Tibial nerve (tissue), 4 donors: ENCODE results near the gene TAF6. TPM values are rescaled to one million over a fixed set of nuclear protein-coding genes. Genes with fewer than 3 reads are reported as not detected.
"Not testable (repeated sequence)": the region's sequence is repeated elsewhere in the genome, so short reads cannot be mapped to it uniquely, and the experiment has no call there.

ENCODE experiments used
- DNase-seq, 2 donors: peaks; one replicate each; pipeline ENCODE4 v3.0.0-alpha.2; 2019; ENCODE audit warnings: low spot score in 2 of 2
- H3K27ac ChIP-seq, 4 donors: fragments of 200-600 bp; sonication (generic) in 3 of 4; one replicate each; pipeline ENCODE4 v1.5.1; 2017 to 2019; ENCODE audit warnings: mild to moderate bottlenecking in 1 of 4
- H3K27me3 ChIP-seq, 2 donors: fragments of 200-600 bp; sonication (generic) in 1 of 2; one replicate each; pipeline versions ENCODE4 v1.5.1 to v1.6.0; 2017 to 2019
- H3K36me3 ChIP-seq, 3 donors: fragments of 200-600 bp; sonication (generic); one replicate each; pipeline ENCODE4 v1.5.1; 2018 to 2019
- H3K4me1 ChIP-seq, 4 donors: fragments of 200-600 bp; sonication (generic) in 3 of 4; one replicate each; pipeline ENCODE4 v1.5.1; 2017 to 2019
- H3K4me3 ChIP-seq, 4 donors: fragments of 200-600 bp; sonication (generic) in 3 of 4; one replicate each; pipeline ENCODE4 v1.5.1; 2017 to 2019; ENCODE audit warnings: mild to moderate bottlenecking in 1 of 4, moderate library complexity in 1 of 4
- H3K9me3 ChIP-seq, 4 donors: fragments of 200-600 bp; sonication (generic) in 3 of 4; one replicate each; pipeline ENCODE4 v1.5.1; 2017 to 2019
- EP300 ChIP-seq, 2 donors: sonication (generic); formaldehyde crosslinking; IDR thresholded peaks; one replicate each; pipeline ENCODE4 v1.6.1; 2017; ENCODE audit warnings: antibody characterized with exemption in 2 of 2, mild to moderate bottlenecking in 1 of 2
- POLR2A ChIP-seq, 2 donors: fragments of 450-650 bp; IDR thresholded peaks; one replicate each; pipeline ENCODE4 v1.6.1; 2017; ENCODE audit warnings: antibody characterized with exemption in 2 of 2, mild to moderate bottlenecking in 2 of 2, moderate library complexity in 2 of 2
- WGBS, 2 donors: methylation state at CpG; one replicate each; pipeline ENCODE4 v1.1.5; 2018; 5-methylcytosine and 5-hydroxymethylcytosine counted together
- total RNA-seq, 4 donors: library from RNA; depleted of rRNA; stranded (reverse); fragments of >200 nt; gene quantifications; one replicate each; pipeline ENCODE4 v1.1.0, GENCODE V29; 2016
- TF ChIP-seq, protein P1 (sequence below), 5 experiments: fragments of 200-600 bp in 3 of 5; fragments of 450-650 bp in 2 of 5; sonication (generic) in 3 of 5; IDR thresholded peaks; one replicate each; pipeline ENCODE4 v1.5.1; 2016 to 2019; ENCODE audit warnings: antibody characterized with exemption in 5 of 5, mild to moderate bottlenecking in 3 of 5, moderate library complexity in 2 of 5

TAF6 gene
- total RNA-seq, 4 donors from 2014 or later = 46.1 to 56.9 (median 54.2) TPM

DNA sequence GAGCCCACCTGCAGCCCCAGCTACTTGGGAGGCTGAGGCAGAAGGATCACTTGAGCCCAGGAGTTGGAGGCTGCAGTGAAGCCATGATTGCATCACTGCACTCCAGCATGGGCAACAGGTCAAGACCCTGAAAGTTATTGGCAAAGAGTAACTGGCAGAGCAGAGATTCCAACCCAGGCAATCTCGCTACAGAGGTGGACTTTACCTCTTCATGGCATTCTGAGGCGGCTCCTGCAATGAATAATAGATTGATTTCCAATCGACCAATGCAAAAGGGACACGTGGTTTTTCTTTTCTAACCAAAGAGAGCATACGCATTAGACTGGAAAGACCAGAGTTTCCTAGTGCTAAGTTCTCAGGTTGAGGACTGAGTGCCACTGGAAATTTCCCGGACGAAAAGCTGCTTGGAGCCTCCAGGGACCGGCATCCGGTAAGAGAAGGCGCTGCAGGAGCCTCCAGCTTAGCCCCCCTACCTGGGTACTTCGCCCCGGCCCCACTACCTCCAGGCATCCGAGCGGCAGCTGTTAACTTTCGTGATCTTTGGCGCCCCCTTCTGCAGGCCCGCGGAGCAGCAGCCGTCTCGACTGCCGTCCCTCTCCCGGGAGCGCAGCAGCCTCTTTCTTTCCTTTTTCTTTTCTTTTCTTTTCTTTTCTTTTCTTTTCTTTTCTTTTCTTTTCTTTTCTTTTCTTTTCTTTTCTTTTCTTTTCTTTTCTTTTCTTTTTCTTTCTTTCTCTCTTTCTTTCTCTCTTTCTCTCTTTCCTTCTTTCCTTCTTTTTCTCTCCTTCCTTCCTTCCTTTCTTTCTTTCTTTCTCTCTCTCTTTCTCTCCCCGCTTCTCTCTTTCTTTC lies 11.7 kb upstream of the TAF6 start:
- Histone ChIP-seq H3K9me3 (no peaks in the 10 kb centered on the region), H3K36me3 (no peaks in the 10 kb centered on the region), H3K27ac (peak overlapping the region in 1 of 4 donors; percentile 52), H3K4me1 (peaks cover 0 to 44% (median 14%) of the 10 kb centered on the region in 4 donors), H3K27me3 (no peaks in the 10 kb centered on the region), H3K4me3 (peak overlapping the region in 1 of 4 donors; percentile 18)
- peak; percentile 80 to 90 for DNase-seq
- TF ChIP-seq EP300 (IDR thresholded peaks at IDR 0.05) (no peak), POLR2A (IDR thresholded peaks at IDR 0.05) (no peak)
- TF ChIP-seq, protein P1, sequence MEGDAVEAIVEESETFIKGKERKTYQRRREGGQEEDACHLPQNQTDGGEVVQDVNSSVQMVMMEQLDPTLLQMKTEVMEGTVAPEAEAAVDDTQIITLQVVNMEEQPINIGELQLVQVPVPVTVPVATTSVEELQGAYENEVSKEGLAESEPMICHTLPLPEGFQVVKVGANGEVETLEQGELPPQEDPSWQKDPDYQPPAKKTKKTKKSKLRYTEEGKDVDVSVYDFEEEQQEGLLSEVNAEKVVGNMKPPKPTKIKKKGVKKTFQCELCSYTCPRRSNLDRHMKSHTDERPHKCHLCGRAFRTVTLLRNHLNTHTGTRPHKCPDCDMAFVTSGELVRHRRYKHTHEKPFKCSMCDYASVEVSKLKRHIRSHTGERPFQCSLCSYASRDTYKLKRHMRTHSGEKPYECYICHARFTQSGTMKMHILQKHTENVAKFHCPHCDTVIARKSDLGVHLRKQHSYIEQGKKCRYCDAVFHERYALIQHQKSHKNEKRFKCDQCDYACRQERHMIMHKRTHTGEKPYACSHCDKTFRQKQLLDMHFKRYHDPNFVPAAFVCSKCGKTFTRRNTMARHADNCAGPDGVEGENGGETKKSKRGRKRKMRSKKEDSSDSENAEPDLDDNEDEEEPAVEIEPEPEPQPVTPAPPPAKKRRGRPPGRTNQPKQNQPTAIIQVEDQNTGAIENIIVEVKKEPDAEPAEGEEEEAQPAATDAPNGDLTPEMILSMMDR (IDR thresholded peaks at IDR 0.05) = peak; percentile 82 to 95 (median 89)
- 11 to 13% methylated on average over 24 of the region's 24 CpGs for WGBS, 2 donors

DNA sequence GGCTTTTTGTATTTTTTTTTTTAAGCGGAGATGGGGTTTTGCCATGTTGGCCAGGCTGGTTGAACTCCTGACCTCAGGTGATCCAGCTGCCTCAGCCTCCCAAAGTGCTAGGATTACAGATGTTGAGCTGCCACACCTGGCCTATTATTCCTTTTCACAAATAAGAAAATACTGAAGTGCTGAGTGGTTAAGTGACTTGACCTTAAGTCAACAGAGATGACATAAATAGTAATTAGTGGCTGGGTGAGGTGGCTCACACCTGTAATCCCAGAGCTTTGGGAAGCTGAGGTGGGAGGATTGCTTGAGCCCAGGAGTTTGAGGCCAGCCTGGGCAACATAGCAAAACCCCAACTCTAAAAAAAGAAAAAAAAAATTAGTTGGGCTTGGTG lies 11.1 kb upstream of the TAF6 start:
- H3K27ac ChIP-seq, DNase-seq, H3K36me3 ChIP-seq, H3K9me3 ChIP-seq, H3K27me3 ChIP-seq, H3K4me3 ChIP-seq: not testable (repeated sequence)
- 90 to 96% methylated on average over 1 of the region's 1 CpG for WGBS, 2 donors
- H3K4me1 ChIP-seq = peaks cover 0 to 50% (median 17%) of the 10 kb centered on the region in 4 donors

DNA sequence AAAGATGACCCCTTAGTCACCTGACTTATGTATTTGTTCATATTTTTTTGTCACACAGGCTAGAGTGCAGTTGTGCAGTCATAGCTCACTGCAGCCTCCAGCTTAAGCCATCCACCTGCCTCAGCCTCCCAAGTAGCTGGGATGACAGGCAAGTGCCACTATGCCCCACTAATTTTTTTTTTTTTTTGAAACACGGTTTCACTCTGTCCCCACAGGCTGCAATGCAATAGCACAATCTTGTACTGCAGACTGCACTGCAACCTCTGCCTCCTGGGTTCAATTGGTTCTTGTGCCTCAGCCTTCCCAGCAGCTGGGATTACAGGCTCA lies 9.4 kb upstream of the TAF6 start:
- H3K4me1 ChIP-seq = peaks cover 0 to 54% (median 19%) of the 10 kb centered on the region in 4 donors
- no peak for TF ChIP-seq POLR2A (IDR thresholded peaks at IDR 0.05)
- TF ChIP-seq, protein P1 (IDR thresholded peaks at IDR 0.05) = no peak
- TF ChIP-seq EP300 (IDR thresholded peaks at IDR 0.05) = no peak
- H3K9me3 ChIP-seq = no peaks in the 10 kb centered on the region
- no peak overlapping the region for H3K27ac ChIP-seq
- no peak for DNase-seq
- no peaks in the 10 kb centered on the region for H3K27me3 ChIP-seq
- peaks cover 0 to 18% (median 0%) of the 10 kb centered on the region in 3 donors for H3K36me3 ChIP-seq
- 42 to 50% methylated on average over 1 of the region's 1 CpG for WGBS, 2 donors
- H3K4me3 ChIP-seq = no peak overlapping the region

DNA sequence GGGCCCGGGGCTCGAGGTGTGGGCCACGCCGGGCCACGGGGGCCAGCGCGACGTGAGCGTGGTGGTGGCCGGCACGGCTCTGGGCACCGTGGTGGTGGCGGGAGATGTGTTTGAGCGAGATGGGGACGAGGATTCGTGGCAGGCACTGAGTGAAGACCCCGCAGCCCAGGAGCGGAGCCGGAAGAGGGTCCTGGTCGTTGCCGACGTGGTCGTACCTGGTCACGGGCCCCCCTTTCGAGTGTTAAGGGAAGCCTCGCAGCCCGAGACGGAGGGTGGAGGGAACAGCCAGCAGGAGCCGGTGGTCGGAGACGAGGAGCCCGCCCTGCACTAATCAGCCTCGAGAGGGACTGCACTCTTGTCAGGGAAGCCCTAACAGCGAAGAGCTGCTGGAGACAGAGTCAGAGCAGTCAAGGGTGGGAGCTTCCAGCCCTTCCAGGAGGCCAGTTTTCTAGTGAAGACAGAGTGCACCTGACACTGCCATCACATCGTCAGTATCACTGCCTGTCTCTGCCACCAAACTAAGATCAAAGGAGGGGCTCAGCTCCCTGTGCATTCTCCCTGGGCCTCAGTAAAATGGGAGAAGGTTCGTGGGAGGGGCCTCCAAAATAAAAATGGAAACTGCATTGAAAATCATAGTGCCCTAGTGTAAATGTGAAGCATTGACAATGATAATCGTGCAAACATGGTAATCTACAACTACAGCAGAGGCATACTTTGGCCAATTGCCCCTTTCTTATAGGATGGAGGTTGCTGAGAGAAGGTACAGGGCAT lies 8.9 kb upstream of the TAF6 start:
- 2 to 3% methylated on average over 21 of the region's 37 CpGs for WGBS, 2 donors
- Histone ChIP-seq H3K4me1 (peaks cover 0 to 50% (median 19%) of the 10 kb centered on the region in 4 donors), H3K27ac (peak overlapping the region; percentile 80 to 99 (median 96)), H3K4me3 (peak overlapping the region; percentile 81 to 98 (median 90)), H3K27me3 (no peaks in the 10 kb centered on the region), H3K36me3 (peaks cover 0 to 23% (median 0%) of the 10 kb centered on the region in 3 donors), H3K9me3 (no peaks in the 10 kb centered on the region)
- TF ChIP-seq, protein P1 (IDR thresholded peaks at IDR 0.05) = peak in 1 of 5 experiments; percentile 10
- TF ChIP-seq EP300 (IDR thresholded peaks at IDR 0.05) (no peak), POLR2A (IDR thresholded peaks at IDR 0.05) (no peak)
- no peak for DNase-seq

DNA sequence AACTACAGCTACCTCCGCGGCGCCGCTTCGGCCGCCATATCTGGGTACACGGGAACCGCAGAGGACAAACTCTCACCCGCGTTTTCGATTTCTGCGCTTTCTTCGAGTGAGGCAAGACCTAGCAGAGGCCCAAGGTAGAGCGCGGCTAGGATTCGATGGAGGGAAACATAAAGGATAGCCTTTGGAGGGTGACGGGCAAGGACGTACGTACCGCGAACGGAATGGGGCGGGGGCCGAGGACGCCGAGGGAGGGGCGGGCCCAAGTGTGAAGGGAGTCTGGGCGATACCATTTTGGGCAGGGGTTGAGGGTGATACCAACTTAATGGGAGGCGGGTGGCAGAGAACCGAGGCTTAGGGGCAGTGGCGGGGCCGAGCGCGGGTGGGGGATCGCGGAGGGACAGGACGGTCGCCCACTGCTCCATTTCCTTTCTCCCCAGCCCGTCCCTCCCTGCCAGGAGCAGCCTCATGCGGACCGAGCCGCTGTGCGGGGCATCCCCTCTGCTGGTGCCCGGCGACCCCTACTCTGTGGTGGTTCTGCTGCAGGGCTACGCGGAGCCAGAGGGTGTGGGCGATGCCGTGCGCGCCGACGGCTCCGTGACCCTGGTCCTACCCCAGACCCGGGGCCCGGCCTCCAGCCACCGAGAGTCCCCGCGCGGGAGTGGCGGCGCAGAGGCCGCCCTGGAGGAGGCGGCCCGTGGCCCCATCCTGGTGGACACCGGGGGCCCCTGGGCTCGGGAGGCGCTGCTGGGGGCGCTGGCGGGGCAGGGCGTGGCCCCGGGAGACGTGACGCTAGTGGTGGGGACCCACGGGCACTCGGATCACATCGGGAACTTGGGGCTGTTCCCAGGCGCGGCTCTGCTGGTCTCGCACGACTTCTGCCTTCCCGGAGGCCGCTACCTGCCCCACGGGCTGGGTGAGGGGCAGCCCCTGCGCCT lies 8.0 kb upstream of the TAF6 start, which contains the start of gene MBLAC1:
MBLAC1 (plus strand) TSS at position 37 of the 935 bp plus-strand sequence; CDS start at position 466, 429 bp downstream.
- DNase-seq = peak; percentile 83 to 93
- WGBS, 2 donors = 0 to 1% methylated on average over 36 to 56 of the region's 85 CpGs
- Histone ChIP-seq H3K9me3 (no peaks in the 10 kb centered on the region), H3K4me3 (peak within 1 kb of the TSS; percentile 81 to 98 (median 90)), H3K4me1 (peaks cover 0 to 47% (median 19%) of the 10 kb centered on the region in 4 donors), H3K27ac (peak within 1 kb of the TSS; percentile 80 to 99 (median 96)), H3K36me3 (peaks cover 0 to 32% (median 0%) of the 10 kb centered on the region in 3 donors), H3K27me3 (no peaks in the 10 kb centered on the region)
- peak; percentile 39 to 93 for TF ChIP-seq EP300 (IDR thresholded peaks at IDR 0.05)
- TF ChIP-seq, protein P1 (IDR thresholded peaks at IDR 0.05) = no peak
